HG02981 (cell line): ENCODE measurements around the gene ELK4.
A peak's percentile ranks its signal among the peaks of the same experiment; 100 is the strongest.
"Not testable (repeated sequence)": the region's sequence is repeated elsewhere in the genome, so short reads cannot be mapped to it uniquely, and the experiment has no call there.

Experiments used
- ATAC-seq: cut with Tn5 transposase; IDR thresholded peaks from one replicate; pipeline ENCODE4 v1.9.1; 2021; ENCODE audit warnings: mild to moderate bottlenecking, moderate library complexity; ENCODE audit not compliant: unreplicated experiment

Gene ELK4

GRCh38 chr1:205665201-205666045 lies 33.6 kb upstream of the ELK4 start:
- ATAC-seq = no peak

- no peak for ATAC-seq
These were observed 32.7 kb upstream of the ELK4 start for GRCh38 chr1:205664399-205665017.

- ATAC-seq = no peak
These were observed 31.6 kb upstream of the ELK4 start for GRCh38 chr1:205663286-205663936.

DNA sequence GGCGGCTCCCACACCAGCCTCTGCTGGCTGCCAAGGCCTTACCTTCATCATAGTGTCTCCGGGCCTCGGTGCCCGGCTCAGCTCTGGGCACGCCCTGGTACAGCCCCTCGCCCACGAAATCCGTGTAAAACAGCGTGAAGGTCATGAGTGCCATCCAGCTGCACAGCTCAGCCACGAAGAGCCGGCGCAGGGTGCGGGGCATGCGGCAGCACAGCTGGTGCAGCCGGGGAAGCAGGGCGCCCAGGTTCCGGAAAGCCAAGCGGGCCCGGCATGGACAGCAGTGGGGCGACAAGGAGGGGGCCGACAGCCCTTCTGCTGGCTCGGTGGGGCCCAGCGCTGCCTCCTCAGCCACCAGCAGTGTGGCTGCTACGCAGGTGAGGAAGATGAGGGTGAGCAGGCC lies 31.0 kb upstream of the ELK4 start:
- ATAC-seq = no peak

GRCh38 chr1:205662135-205662738 lies 30.4 kb upstream of the ELK4 start:
- ATAC-seq = no peak

- no peak for ATAC-seq
These were observed 29.8 kb upstream of the ELK4 start for GRCh38 chr1:205661429-205662134.

- ATAC-seq = no peak
These were observed 28.6 kb upstream of the ELK4 start for GRCh38 chr1:205660361-205660760.

- peak; percentile 66 for ATAC-seq
These were observed 27.3 kb upstream of the ELK4 start for GRCh38 chr1:205658943-205659581.

- ATAC-seq = no peak
These were observed 24.4 kb upstream of the ELK4 start for GRCh38 chr1:205656236-205656635.

GRCh38 chr1:205652984-205653383 lies 21.2 kb upstream of the ELK4 start:
- no peak for ATAC-seq

DNA sequence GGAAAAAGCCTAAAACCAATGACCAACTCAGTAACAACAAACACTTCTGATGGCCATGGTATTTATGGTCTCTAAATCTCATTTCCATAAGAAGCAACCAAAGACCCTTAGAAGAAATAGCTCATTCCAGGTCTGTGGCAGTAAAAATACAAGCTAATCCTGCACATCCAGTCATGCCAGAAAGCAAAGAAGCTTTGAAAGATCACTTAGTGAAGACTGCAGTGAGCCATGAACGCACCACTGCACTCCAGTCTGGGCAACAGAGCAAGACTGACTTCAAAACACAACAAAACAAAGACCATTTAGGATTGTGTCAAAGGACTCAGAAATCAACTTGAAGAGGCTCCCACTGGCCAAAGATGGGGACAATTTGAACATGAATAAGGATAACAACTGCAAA lies 18.4 kb upstream of the ELK4 start:
- no peak for ATAC-seq

- no peak for ATAC-seq
These were observed 13.7 kb upstream of the ELK4 start for GRCh38 chr1:205645519-205645918.

DNA sequence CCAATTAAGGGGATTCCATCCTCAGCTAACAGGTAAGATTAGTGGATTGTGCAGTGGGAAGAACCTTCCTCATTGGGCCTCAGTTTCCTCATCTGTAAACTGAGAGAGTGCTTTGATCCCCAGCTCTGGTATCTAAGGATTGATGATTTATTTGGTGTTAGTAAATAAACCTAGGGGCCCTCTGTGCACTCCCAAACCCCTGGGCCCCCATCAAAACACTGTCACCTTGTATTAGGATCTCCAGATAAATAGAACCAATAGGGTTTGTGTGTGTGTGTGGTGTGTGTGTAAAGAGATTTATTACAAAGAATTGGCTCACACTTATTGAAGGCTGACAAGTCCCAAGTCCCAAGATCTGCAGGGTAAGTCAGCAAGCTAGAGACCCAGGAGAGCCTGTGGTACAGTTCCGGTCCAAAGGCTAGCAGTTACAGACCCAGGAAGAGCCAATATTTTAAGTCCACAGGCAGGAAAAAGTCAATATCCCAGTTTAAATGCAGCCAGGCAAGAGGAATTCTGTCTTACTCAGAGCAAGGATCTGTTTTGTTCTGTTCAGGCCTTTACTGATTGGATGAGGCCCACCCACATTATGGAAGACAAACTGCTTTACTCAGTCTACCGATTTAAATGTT lies 11.0 kb upstream of the ELK4 start:
- no peak for ATAC-seq

- no peak for ATAC-seq
These were observed 7.8 kb upstream of the ELK4 start for GRCh38 chr1:205639567-205639966.

DNA sequence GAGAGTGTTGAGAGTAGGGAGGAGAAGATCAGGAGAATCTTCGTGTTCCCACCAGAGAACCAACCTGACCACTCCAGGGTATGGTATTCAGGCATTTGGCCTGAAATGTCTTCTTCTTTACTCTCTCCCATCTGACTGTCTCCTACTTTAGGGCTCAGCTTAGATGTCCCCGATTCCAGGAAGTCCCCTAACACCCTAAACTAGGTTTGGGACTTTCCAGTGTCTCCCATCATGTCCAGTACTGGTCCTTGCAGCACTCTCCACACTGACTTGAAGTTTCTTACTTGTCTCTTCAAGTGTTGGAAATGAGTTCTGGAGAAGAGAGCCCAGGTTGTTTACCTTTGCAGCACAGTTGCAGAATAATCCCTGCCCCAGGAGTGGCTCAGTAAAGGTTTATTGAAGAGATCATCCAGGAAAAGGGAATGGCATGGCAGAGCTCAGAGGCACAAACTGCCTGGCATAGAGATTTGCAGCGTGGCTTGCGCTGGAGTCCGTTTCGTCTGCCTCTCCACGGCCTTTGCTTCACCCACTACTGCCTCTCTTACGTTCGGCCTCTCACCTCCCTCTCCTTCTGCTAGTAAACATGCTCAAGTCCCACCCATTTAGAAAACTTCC lies 6.2 kb upstream of the ELK4 start:
- ATAC-seq = no peak

GRCh38 chr1:205636732-205637131 lies 4.9 kb upstream of the ELK4 start:
- ATAC-seq = no peak

DNA sequence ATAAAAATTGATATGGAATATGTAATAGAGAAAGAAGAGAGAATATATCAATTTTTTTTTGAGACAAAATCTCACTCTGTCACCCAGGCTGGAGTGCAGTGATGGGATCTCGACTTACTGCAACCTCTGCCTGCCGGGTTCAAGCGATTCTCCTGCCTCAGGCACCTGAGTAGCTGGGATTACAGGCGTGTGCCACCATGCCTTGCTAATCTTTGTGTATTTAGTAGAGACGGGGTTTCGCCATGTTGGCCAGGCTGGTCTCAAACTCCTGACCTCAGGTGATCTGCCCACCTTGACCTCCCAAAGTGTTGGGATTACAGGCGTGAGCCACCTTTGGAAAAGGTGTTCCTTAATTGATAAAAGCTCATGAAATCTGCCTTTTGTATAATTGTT lies 4.3 kb upstream of the ELK4 start:
- not testable (repeated sequence) for ATAC-seq

DNA sequence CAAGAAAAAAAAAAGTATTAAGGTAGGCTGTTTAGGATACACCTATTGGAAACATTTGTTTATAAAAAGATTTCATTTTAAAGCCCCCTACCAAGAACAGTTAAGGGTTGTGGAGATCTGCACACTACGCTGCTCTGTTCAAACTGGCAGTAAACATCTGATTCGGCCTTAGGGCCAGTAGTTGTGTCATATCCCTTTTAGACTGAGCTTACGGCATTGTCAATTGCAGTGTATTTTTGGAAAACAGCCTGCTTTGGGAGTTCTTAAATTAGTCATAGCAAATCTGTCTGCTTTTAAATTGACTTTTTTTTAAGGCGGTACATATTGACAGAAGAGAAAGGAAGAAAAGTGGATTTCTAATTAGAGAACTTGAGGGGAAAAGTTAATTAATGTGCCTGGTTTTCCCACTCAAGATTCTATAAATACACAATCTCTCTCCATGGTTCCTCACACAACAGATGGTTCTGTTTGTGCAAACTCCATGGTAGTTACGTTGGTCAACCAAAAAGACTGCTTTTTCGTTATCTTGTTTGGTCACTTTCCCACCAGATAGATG lies 1.7 kb upstream of the ELK4 start:
- ATAC-seq = no peak

- no peak for ATAC-seq
These were observed 908 bp upstream of the ELK4 start for GRCh38 chr1:205632669-205633169.
